Ascending aorta (tissue), 2 donors: ENCODE measurements around the gene ZNF511. TPM values are rescaled to one million over a fixed set of nuclear protein-coding genes. Genes with fewer than 3 reads are reported as not detected.

ENCODE experiments used
- DNase-seq, 2 donors: peaks; one replicate each; pipeline ENCODE4 v3.0.0-alpha.2; 2019; ENCODE audit warnings: low spot score in 2 of 2
- H3K27ac ChIP-seq, 2 donors: fragments of 200-600 bp; sonication (generic); one replicate each; pipeline ENCODE4 v1.5.1; 2016 to 2017; ENCODE audit warnings: mild to moderate bottlenecking in 1 of 2
- H3K27me3 ChIP-seq: fragments of 200-600 bp; sonication (generic); one replicate; pipeline ENCODE4 v1.5.1; 2017
- H3K36me3 ChIP-seq, 2 donors: fragments of 200-600 bp; sonication (generic); one replicate each; pipeline ENCODE4 v1.5.1; 2016
- H3K4me1 ChIP-seq, 2 donors: fragments of 200-600 bp; sonication (generic); one replicate each; pipeline ENCODE4 v1.5.1; 2016 to 2017; ENCODE audit warnings: mild to moderate bottlenecking in 1 of 2
- H3K4me3 ChIP-seq, 2 donors: fragments of 200-600 bp; sonication (generic); one replicate each; pipeline ENCODE4 v1.5.1; 2016 to 2017; ENCODE audit warnings: mild to moderate bottlenecking in 1 of 2
- H3K9me3 ChIP-seq, 2 donors: fragments of 200-600 bp; sonication (generic); one replicate each; pipeline ENCODE4 v1.5.1; 2016
- CTCF ChIP-seq, 3 experiments: fragments of 200-600 bp in 2 of 3; fragments of 450-650 bp in 1 of 3; sonication (generic) in 2 of 3; IDR thresholded peaks; one replicate each; pipeline ENCODE4 v1.5.1; 2016 to 2019; ENCODE audit warnings: antibody characterized with exemption in 3 of 3, mild to moderate bottlenecking in 1 of 3, moderate library complexity in 1 of 3
- intact Hi-C: fragments of 100-400 bp; cut with DNase I; formaldehyde crosslinking; loops from one replicate; pipeline ENCODE4 v1.15.1; 2023
- total RNA-seq: library from RNA; depleted of rRNA; stranded (reverse); fragments of >200 nt; gene quantifications from one replicate; pipeline ENCODE4 v1.1.0, GENCODE V29; 2016

Gene ZNF511
- total RNA-seq, 1 donor from 2014 or later, result 51.8 TPM

DNA sequence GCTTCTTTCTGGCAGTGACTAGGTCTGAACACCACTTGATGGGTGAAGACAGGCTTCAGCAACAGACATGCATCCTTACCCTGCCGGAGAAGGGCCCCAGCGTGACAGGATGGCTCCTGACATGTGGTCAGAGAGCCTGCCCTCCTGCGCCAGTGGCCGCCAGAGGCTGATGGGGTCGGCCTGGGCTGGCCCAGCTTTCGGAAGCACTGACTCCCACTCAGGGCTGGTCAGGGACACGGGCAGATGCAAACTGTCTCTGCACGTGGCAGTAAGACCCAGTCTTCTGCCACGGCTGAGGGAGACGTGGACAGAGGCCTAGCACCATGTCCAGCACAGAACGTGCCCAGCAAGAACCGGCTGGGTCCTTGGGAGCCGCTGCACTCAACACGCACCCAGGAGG is 10.2 kb upstream of the ZNF511 start:
- Histone ChIP-seq H3K27ac (no peak overlapping the region), H3K4me3 (no peak overlapping the region), H3K27me3 (no peaks in the 10 kb centered on the region), H3K36me3 (peaks cover 79 to 96% of the 10 kb centered on the region in 2 donors), H3K4me1 (no peaks in the 10 kb centered on the region), H3K9me3 (no peaks in the 10 kb centered on the region)
- no peak for DNase-seq
- TF ChIP-seq CTCF (IDR thresholded peaks at IDR 0.05), result no peak
- intact Hi-C loops, result no loop called here

DNA sequence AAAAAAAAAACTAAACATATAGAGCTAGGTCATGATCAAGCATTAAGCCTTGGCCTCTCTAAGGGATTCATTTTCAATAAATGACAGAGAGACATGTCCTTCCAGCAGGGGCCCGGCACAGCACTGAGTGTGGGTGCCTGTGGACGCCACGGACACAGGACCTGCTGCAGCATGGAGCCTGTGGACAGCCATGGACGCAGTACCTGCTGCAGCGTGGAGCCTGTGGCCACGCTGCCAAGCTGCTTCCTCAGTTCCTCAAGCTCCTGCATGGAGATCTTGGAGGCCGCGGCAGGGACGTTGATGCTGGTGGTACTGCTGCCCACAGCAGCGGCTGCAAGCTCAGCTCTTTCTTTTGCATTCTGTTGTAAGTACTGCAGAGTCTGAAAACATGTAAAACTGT is 9.5 kb upstream of the ZNF511 start:
- no peak for DNase-seq
- no peaks in the 10 kb centered on the region for H3K4me1 ChIP-seq
- H3K27me3 ChIP-seq, result no peaks in the 10 kb centered on the region
- TF ChIP-seq CTCF (IDR thresholded peaks at IDR 0.05), result no peak
- H3K27ac ChIP-seq, result no peak overlapping the region
- peaks cover 72 to 89% of the 10 kb centered on the region in 2 donors for H3K36me3 ChIP-seq
- H3K4me3 ChIP-seq, result no peak overlapping the region
- intact Hi-C loops, result no loop called here
- H3K9me3 ChIP-seq, result no peaks in the 10 kb centered on the region

DNA sequence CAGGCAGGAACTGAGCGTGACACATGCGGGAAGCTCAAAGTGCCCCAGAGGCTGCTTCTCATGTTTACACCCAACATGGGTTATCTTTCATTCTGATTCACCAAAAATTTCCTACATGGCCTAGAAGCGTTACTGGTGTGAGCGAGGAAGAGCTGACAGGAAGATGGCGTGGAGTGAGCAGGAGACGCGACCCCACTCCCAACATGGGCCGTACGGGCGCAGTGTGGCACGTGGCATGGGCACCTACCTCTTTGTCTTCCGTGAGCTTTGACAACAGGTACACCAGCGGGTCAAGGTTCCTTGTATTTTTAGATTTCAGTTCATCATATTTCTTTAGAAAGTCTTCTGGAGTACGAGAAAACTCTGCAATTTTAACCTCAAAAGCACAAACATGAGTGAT is 9.0 kb upstream of the ZNF511 start:
- H3K36me3 ChIP-seq, result peaks cover 66 to 84% of the 10 kb centered on the region in 2 donors
- H3K9me3 ChIP-seq, result no peaks in the 10 kb centered on the region
- no peaks in the 10 kb centered on the region for H3K4me1 ChIP-seq
- H3K27me3 ChIP-seq, result no peaks in the 10 kb centered on the region
- no peak for TF ChIP-seq CTCF (IDR thresholded peaks at IDR 0.05)
- no peak overlapping the region for H3K27ac ChIP-seq
- intact Hi-C loops, result no loop called here
- H3K4me3 ChIP-seq, result no peak overlapping the region
- no peak for DNase-seq

GRCh38 chr10:133302230-133302629 is 6.5 kb upstream of the ZNF511 start:
- Histone ChIP-seq H3K4me3 (no peak overlapping the region), H3K4me1 (peaks cover 0 to 15% of the 10 kb centered on the region in 2 donors), H3K9me3 (no peaks in the 10 kb centered on the region), H3K27ac (no peak overlapping the region), H3K27me3 (no peaks in the 10 kb centered on the region), H3K36me3 (peaks cover 41 to 59% of the 10 kb centered on the region in 2 donors)
- no peak for DNase-seq
- no peak for TF ChIP-seq CTCF (IDR thresholded peaks at IDR 0.05)
- intact Hi-C loops, result no loop called here

DNA sequence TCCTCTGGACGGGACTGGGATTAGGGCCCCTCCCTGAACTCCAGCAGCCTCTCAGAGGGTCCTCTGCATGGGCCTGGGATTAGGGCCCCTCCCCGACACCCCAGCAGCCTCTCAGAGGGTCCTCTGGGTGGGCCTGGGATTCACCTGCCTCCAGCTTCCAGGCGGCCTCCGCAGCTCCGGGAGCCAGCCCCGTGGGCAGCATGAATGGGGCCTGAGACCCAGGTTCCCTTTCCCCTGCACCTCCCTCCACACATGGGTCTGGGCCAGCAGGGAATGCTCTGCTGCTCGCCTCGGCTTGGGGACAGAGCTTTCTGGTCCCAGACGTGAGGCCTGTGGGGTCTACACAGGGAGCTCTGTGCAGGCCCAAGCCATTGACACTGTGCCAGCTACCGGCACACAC is 5.5 kb upstream of the ZNF511 start:
- Histone ChIP-seq H3K4me3 (no peak overlapping the region), H3K36me3 (peaks cover 32 to 49% of the 10 kb centered on the region in 2 donors), H3K4me1 (peaks cover 2 to 22% of the 10 kb centered on the region in 2 donors), H3K27me3 (no peaks in the 10 kb centered on the region), H3K27ac (no peak overlapping the region), H3K9me3 (no peaks in the 10 kb centered on the region)
- DNase-seq, result no peak
- TF ChIP-seq CTCF (IDR thresholded peaks at IDR 0.05), result no peak
- intact Hi-C loops, result no loop called here

DNA sequence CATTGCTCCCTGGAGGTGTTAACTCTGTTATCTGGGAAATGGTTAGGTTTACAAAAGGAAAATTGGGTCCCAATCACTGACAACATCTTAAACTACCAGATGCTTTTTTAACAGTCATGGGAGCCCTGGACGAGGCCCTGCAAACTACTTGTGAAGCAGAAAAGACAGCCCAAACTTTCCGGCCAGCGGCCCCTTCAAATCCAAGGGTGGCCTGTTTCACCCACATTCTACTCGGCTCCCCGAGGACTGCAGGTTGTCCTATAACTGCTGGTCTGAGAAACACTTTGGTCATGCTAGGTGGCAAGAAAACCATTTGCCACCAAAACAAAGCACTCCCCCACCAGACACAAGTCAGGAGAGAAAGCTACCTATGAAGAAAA is 2.6 kb upstream of the ZNF511 start:
- DNase-seq, result no peak
- peaks cover 2 to 25% of the 10 kb centered on the region in 2 donors for H3K4me1 ChIP-seq
- intact Hi-C loops, result loop anchor here (5.0 kb wide), 3 partner anchors 86 to 999 kb away; partner anchors contain the start of genes LRRC27, MTG1 and STK32C
- peak overlapping the region in 1 of 2 donors; percentile 19 for H3K27ac ChIP-seq
- no peak for TF ChIP-seq CTCF (IDR thresholded peaks at IDR 0.05)
- peaks cover 19 to 26% of the 10 kb centered on the region in 2 donors for H3K36me3 ChIP-seq
- H3K27me3 ChIP-seq, result no peaks in the 10 kb centered on the region
- no peaks in the 10 kb centered on the region for H3K9me3 ChIP-seq
- H3K4me3 ChIP-seq, result no peak overlapping the region
